Measurements from ENCODE around the gene LIMS2. TPM values are rescaled to one million over a fixed set of nuclear protein-coding genes. Genes with fewer than 3 reads are reported as not detected.

The LIMS2 gene
- total RNA-seq, 1 experiment from 2014 or later: 9.0 TPM

DNA sequence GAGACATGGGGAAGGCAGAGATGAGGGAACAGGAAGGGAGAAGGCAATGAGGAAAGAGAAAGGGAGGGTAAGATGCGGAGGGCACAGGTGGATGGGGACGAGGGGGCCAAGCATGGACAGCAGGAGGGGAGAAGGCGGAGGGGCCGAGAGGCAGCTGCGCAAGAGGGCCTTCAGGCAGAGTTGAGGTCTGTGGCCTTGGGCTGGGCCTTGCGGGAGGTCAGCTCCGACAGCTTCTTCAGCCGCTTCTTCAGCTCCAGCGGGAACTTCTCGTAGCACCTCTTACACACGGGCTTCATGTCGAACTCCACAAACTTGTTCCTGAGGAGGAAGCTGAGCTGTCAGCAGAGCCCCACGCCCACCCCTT, 36.2 kb downstream of the LIMS2 start:
- Histone ChIP-seq H3K27ac (no peak overlapping the region), H3K4me1 (replicated peaks) (peaks cover 20% of the 10 kb centered on the region), H3K9me3 (replicated peaks) (no peaks in the 10 kb centered on the region), H3K36me3 (peaks cover 6% of the 10 kb centered on the region; the same call in 1 of the 2 replicates), H3K27me3 (replicated peaks) (no peaks in the 10 kb centered on the region), H3K4me3 (no peak overlapping the region)
- no peak for DNase-seq (ENCODE audit: low read depth in 1 of 2, low spot score in 2 of 2)

DNA sequence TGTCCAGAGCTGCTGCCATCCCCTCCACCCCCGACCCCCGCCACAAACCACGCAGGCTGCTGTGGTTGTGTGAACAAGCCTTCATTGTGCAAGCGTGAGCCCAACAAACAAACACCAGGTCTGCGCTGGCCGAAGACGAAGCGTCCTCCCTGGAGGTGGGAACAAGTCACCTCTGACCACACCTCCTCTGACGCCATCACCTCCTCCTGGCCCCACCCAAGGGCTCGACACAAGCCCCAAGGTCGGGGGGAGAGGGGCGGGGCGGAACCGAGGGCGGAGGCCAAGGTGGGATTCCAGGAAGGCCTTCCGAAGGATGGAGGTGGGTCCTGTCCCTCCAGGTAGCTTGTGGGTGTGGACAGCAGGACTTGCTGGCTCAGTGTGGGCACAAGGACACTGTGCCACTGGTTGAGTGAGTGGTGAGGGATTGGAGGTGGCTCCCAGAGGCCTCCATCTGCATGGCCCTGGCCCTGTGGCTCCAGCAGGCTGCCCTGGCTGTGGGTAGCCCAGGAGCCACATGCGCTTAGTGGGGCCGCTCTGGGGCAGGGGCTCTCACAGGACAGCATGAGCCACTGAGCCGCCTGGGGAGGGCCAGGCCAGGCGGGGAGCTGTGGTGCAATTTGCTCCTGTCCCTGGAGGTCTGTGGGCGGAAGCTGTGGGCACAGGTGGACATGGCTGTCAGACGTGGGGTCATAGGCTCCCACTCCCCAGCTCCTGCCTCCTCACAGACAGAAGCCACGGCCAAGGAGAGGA, 36.8 kb downstream of the LIMS2 start:
- peak in 1 of 2 experiments; percentile 67 for DNase-seq (ENCODE audit: low read depth in 1 of 2, low spot score in 2 of 2)
- no peaks in the 10 kb centered on the region for H3K27me3 ChIP-seq (replicated peaks)
- no peak overlapping the region for H3K4me3 ChIP-seq
- H3K27ac ChIP-seq: peak overlapping the region; percentile 87
- H3K36me3 ChIP-seq: peaks cover 6% of the 10 kb centered on the region; the same call in 1 of the 2 replicates
- H3K9me3 ChIP-seq (replicated peaks): no peaks in the 10 kb centered on the region
- peaks cover 20% of the 10 kb centered on the region for H3K4me1 ChIP-seq (replicated peaks)

DNA sequence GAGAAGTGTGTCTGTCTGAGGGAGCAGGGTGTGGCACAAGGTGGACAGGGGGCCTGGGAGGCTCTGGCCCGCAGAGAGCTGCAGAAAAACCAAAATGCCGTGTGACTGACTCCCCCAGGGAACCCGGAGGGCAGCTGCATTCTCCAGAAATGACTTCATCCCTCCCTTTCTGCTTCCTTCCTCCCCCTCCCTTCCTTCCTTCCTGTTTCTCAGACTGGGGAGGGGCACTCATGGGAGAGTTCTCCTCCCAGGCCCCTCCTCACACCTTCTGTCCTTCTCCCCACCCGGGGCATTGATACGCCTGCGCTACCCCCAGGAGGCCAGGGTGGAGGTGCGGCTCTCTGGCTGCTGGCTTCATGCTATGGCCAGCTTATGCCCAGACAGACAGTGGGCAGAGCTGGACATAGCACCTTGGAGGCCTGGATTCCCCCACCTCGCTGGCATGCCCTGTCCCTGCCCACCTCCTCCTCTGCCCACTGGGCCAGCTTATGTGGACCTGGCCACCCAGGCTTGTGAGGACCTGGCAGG, 37.5 kb downstream of the LIMS2 start:
- Histone ChIP-seq H3K27me3 (replicated peaks) (no peaks in the 10 kb centered on the region), H3K36me3 (peaks cover 6% of the 10 kb centered on the region; the same call in 1 of the 2 replicates), H3K4me1 (replicated peaks) (peaks cover 20% of the 10 kb centered on the region), H3K4me3 (no peak overlapping the region), H3K27ac (peak overlapping the region; percentile 87), H3K9me3 (replicated peaks) (no peaks in the 10 kb centered on the region)
- peak; percentile 90 to 93 for DNase-seq (ENCODE audit: low read depth in 1 of 2, low spot score in 2 of 2)

- no peak for DNase-seq (ENCODE audit: low read depth in 1 of 2, low spot score in 2 of 2)
- no peaks in the 10 kb centered on the region for H3K9me3 ChIP-seq (replicated peaks)
- H3K27me3 ChIP-seq (replicated peaks): no peaks in the 10 kb centered on the region
- H3K36me3 ChIP-seq: peaks cover 6% of the 10 kb centered on the region; the same call in 1 of the 2 replicates
- peaks cover 20% of the 10 kb centered on the region for H3K4me1 ChIP-seq (replicated peaks)
- peak overlapping the region; percentile 87 for H3K27ac ChIP-seq
- H3K4me3 ChIP-seq: no peak overlapping the region
Measured at GRCh38 chr2:127637236-127637630, 38.1 kb downstream of the LIMS2 start.

DNA sequence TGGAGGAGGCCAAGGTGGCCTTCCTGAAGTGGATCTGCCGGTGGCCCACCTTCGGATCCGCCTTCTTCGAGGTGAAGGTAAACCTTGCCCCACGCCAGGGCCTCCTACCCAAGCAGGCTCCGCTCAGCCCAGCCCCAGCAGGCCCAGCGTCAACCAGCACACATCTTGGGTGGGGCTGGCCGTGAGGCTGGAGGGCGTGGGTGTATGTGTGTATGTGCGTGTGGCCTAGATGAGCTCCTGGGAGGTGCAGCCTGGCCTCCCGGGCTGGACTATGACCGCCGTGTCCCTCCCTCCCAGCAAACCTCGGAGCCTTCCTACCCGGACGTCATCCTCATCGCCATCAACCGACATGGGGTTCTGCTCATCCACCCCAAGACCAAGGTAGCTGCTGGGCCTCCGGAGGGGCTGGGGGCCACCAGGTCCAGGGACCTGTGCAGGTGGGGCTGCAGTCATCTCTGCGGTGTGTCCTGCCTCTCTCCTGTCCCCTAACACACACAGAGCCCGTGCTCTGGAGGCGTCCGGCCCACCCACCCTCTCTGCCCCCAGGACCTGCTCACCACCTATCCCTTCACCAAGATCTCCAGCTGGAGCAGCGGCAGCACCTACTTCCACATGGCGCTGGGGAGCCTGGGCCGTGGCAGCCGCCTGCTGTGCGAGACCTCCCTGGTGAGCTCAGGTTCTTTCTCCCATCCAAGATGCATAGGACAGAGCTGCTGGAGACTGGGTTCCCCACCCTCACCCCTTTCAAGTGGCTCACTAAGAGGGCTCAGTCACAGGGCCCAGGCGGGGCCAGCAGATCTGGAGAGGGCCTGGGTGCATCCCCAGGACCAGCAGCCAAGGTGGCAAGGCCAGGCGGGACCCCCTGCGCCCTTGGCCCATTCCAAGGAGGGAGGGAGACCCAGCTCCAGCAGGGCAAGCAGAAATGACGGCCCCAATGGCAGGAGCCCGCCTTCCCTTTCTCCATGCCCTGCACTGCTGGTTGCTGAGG, 38.8 kb downstream of the LIMS2 start:
- H3K9me3 ChIP-seq (replicated peaks): no peaks in the 10 kb centered on the region
- H3K4me1 ChIP-seq (replicated peaks): peaks cover 20% of the 10 kb centered on the region
- no peaks in the 10 kb centered on the region for H3K27me3 ChIP-seq (replicated peaks)
- peak overlapping the region; percentile 87 for H3K27ac ChIP-seq
- no peak for DNase-seq (ENCODE audit: low read depth in 1 of 2, low spot score in 2 of 2)
- H3K4me3 ChIP-seq: no peak overlapping the region
- H3K36me3 ChIP-seq: peaks cover 6% of the 10 kb centered on the region; the same call in 1 of the 2 replicates

DNA sequence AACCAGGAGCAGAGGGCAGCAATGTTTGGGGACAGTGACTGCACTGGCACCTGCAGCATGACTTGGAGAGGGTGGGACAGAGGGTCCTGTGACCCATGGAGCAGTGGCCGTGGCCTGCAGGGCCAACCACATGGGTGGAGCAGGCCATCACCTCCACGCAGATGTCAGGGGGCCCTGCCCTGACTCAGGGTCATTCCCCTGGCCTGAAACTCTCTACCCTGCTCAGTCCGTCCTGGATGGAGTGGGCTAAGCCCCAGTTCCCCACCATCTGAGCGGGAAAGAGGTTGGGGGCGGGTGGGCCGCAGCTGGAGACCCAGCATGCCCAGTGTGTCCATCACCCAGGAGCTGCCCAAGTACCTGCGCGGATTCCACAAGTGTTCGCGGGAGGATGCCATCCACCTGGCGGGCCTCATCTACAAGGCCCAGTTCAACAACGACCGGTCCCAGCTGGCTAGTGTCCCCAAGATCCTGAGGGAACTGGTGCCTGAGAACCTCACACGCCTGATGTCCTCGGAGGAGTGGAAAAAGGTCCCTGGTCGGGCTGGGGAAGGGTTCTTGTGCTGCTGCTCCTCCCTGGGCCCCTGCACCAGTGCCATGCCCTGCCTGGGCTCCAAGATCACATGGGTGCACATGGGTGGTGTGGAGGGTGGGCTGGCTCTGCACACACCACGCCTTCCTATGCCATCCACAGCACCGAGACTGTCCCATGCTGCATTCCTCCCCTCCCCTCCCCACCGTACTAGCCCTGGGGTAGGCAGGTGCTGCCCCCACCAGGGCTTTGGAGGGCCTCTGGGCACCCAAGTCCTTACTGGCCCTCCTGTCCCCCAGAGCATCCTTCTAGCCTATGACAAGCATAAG, 39.7 kb downstream of the LIMS2 start:
- peaks cover 20% of the 10 kb centered on the region for H3K4me1 ChIP-seq (replicated peaks)
- H3K4me3 ChIP-seq: no peak overlapping the region
- no peaks in the 10 kb centered on the region for H3K27me3 ChIP-seq (replicated peaks)
- no peaks in the 10 kb centered on the region for H3K9me3 ChIP-seq (replicated peaks)
- no peak overlapping the region for H3K27ac ChIP-seq
- DNase-seq (ENCODE audit: low read depth in 1 of 2, low spot score in 2 of 2): no peak
- peaks cover 6% of the 10 kb centered on the region; the same call in 1 of the 2 replicates for H3K36me3 ChIP-seq

DNA sequence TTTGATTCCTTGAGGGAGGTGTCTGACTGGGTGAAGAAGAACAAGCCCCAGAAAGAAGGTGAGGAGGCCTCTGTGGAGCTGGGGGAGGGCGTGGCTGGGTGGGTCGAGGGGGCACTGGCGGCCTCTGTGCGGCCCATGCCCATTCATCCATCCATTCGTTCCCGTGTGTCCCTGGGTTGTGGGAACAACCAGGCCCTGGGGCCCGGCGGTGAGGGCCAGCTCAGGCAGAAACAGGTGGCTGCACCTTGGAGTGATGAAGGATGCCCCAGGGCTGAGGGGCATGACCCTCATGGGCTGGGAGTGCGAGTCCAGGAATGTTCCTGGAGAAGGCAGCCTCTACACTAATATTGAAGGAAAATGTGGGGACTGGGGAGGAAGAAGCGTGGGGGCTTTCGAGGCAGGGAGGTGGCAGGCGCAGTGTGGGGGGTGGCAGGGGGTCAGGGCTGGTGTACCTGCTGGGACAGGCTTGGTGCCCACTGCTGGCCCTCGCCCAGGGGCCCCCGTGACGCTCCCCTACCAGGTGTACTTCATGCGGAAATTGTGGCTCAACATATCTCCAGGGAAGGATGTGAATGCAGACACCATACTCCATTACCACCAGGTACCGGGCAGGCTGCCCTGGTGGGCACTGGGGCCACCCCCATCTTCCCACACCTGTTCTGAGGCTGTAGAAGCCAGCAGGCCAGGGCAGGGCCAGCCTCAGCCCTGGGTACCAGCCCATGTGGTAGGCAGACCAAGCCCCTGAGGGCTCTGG, 40.5 kb downstream of the LIMS2 start:
- no peak overlapping the region for H3K4me3 ChIP-seq
- H3K9me3 ChIP-seq (replicated peaks): no peaks in the 10 kb centered on the region
- no peaks in the 10 kb centered on the region for H3K27me3 ChIP-seq (replicated peaks)
- H3K36me3 ChIP-seq: peaks cover 6% of the 10 kb centered on the region; the same call in 1 of the 2 replicates
- DNase-seq (ENCODE audit: low read depth in 1 of 2, low spot score in 2 of 2): no peak
- peaks cover 20% of the 10 kb centered on the region for H3K4me1 ChIP-seq (replicated peaks)
- H3K27ac ChIP-seq: no peak overlapping the region

DNA sequence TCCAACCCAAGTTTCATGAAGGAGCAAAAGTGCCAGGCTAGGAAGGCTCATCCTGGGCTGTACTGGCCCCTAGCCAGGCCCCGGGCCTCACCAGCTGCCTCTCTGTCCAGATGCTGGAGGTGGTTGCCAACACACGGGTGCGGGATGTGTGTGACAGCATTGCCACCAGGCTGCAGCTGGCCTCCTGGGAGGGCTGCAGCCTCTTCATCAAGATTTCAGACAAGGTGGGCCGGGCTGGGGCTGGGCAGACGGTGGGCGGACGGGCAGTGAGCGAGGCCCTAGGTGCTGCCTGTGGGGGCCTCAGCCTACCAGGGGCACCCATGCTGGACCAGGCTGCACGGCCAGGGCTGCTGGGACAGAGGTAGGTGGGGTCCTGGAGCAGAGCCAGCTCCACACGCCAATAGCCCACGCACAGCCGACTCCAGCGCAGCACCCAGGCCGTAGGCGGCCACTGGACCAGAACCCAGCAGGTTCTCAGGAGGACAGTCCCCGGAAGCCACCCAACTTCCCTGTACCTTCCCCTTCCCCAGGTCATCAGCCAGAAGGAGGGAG, 41.2 kb downstream of the LIMS2 start:
- no peaks in the 10 kb centered on the region for H3K9me3 ChIP-seq (replicated peaks)
- no peak for DNase-seq (ENCODE audit: low read depth in 1 of 2, low spot score in 2 of 2)
- H3K4me1 ChIP-seq (replicated peaks): peaks cover 20% of the 10 kb centered on the region
- no peaks in the 10 kb centered on the region for H3K27me3 ChIP-seq (replicated peaks)
- no peak overlapping the region for H3K27ac ChIP-seq
- H3K4me3 ChIP-seq: no peak overlapping the region
- peaks cover 6% of the 10 kb centered on the region; the same call in 1 of the 2 replicates for H3K36me3 ChIP-seq

- Histone ChIP-seq H3K36me3 (peaks cover 5% of the 10 kb centered on the region; the same call in 1 of the 2 replicates), H3K27me3 (replicated peaks) (no peaks in the 10 kb centered on the region), H3K9me3 (replicated peaks) (no peaks in the 10 kb centered on the region), H3K4me1 (replicated peaks) (peaks cover 19% of the 10 kb centered on the region), H3K4me3 (no peak overlapping the region), H3K27ac (no peak overlapping the region)
- no peak for DNase-seq (ENCODE audit: low read depth in 1 of 2, low spot score in 2 of 2)
Measured at GRCh38 chr2:127633556-127634065, 41.7 kb downstream of the LIMS2 start.

GRCh38 chr2:127632592-127633489, 42.5 kb downstream of the LIMS2 start:
- H3K27ac ChIP-seq: no peak overlapping the region
- H3K4me1 ChIP-seq (replicated peaks): peaks cover 11% of the 10 kb centered on the region
- H3K27me3 ChIP-seq (replicated peaks): no peaks in the 10 kb centered on the region

DNA sequence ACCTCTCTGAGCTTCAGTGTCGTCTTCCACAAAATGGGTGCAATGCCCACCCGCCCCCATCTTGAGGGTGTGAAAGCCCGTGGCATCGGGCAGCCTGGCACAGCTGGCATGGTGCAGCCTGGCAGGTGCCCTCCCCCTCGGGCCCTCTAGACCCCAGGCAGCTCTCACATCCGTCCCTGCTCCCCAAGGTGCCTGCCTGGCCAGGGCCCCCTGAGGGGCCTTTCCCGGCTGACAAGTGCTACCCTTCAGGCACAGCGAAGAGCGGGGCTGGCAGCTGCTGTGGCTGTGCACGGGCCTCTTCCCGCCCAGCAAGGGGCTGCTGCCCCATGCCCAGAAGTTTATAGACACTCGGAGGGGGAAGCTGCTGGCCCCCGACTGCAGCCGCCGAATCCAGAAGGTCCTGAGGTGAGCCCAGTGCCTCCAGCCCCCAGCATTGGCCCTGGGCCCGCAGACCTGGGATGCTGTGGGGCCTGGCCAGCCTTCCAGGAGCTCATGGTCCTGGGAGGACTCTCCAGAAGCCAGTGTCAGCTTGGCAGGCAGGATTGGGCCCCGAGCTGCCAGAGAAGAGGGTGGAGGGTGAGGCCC, 43.2 kb downstream of the LIMS2 start:
- Histone ChIP-seq H3K4me1 (replicated peaks) (peaks cover 4% of the 10 kb centered on the region), H3K4me3 (no peak overlapping the region), H3K9me3 (replicated peaks) (no peaks in the 10 kb centered on the region), H3K36me3 (0 out of 2 replicates have a peak, but pooled peaks cover 2% of the 10 kb centered on the region), H3K27ac (no peak overlapping the region), H3K27me3 (replicated peaks) (no peaks in the 10 kb centered on the region)
- DNase-seq (ENCODE audit: low read depth in 1 of 2, low spot score in 2 of 2): no peak

More at GRCh38 chr2:127632592-127633489, 42.5 kb downstream of the LIMS2 start:
- no peak overlapping the region for H3K4me3 ChIP-seq
- H3K9me3 ChIP-seq (replicated peaks): no peaks in the 10 kb centered on the region
- 0 out of 2 replicates have a peak, but pooled peaks cover 2% of the 10 kb centered on the region for H3K36me3 ChIP-seq
- no peak for DNase-seq (ENCODE audit: low read depth in 1 of 2, low spot score in 2 of 2)
